Cerebellar nuclear complex (tissue), 1 donor: ENCODE data around the gene G6PD.
"Not testable (repeated sequence)": the region's sequence is repeated elsewhere in the genome, so short reads cannot be mapped to it uniquely, and the experiment has no call there.

Experiments used
- DNase-seq, 2 experiments: peaks; one replicate each; lab custom pipeline; 2025; lab: John Stamatoyannopoulos, UW

The G6PD gene

DNA sequence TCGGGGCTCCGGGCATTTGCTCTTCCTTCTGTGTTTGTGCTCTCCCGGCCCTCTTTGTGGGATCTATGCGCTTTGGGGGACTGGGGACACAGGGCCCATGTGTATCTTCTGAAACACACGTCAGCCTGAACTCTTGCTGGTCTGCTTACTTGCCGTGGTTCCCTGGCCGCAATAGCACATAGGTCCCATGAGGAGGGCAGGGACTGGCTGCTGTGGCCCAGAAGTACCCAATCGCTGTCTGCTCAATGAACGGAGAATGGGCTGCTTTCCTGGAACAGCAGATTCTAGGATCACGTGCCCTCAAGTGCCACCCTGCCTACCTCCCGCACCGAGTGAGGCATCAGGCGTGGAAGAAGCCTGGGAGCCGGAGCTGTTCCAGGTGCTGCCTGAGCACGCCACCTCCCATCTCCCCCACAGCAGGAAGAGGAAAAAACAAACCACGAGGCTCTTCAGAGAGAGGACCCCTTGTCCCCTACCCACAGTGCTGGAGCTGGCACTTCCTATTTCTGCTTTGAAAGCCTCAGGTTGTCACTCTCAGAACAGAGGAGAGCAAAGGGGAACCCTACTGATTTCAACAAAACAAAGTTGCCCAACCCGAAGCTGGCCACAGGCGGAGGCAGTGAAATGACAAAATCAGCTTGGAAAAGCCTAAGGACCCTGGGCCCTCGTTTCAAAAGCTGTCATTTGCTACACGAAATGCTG, 3.8 kb downstream of the G6PD start:
- DNase-seq: no peak

DNA sequence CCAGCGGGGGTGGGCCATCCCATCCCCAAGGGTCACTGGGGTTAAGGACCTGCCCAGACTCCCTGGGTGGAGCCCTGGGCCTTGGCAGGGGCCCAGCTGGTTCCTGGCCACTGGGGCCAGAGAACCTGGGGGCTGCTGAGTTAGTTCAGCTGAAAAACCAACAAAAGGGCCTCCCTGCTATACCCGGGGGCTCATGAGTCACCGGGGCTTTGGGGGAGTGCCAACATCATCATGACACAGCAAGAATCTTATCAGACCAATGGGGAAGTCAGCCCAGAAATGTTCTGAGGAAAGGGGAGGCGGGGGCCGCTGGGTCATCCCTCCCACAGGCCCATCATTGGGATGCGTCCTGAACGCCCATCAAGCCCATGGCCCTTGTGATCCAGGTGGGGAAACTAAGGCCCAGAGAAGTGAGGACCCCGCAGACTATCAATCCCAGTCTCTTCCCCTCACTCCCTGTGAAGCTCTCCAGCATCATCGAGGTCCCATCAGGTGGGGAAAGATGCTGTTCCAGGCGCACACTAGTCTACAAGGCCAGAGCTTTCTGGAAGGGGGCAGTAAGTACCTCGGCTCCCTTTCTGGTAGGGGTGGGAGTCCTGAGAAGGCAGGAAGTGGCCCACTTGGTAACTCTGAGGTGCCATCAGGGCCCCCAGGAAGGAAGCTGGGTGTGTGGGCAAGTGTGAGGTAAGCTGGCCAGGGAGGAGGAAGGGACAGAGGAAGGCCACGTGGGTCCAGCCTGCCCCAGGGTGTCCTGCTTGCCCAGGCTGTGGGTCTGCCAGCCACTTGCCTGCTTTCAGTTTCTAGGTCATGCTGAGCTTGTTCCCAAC, 4.5 kb downstream of the G6PD start:
- DNase-seq: no peak

- DNase-seq: no peak
These were observed 5.1 kb downstream of the G6PD start for GRCh38 chrX:154541589-154541895.

- DNase-seq: no peak
These were observed 5.6 kb downstream of the G6PD start for GRCh38 chrX:154540897-154541535.

DNA sequence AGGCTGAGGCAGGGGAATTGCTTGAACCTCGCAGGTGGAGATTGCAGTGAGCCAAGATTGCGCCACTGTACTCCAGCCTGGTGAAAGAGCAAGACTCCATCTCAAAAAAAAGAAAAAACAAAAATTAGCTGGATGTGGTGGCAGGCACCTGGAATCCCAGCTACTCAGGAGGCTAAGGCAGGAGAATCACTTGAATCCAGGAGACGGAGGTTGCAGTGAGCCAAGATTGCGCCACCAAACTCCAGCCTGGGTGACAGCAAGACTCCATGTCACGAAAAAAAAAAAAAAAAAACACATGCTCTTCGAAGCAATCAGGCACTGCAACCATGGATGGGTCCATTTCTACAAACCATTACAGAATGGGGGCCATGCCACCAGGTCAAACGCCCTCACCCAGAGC, 6.3 kb downstream of the G6PD start:
- DNase-seq: not testable (repeated sequence)

GRCh38 chrX:154539077-154539476, 7.6 kb downstream of the G6PD start:
- DNase-seq: no peak

DNA sequence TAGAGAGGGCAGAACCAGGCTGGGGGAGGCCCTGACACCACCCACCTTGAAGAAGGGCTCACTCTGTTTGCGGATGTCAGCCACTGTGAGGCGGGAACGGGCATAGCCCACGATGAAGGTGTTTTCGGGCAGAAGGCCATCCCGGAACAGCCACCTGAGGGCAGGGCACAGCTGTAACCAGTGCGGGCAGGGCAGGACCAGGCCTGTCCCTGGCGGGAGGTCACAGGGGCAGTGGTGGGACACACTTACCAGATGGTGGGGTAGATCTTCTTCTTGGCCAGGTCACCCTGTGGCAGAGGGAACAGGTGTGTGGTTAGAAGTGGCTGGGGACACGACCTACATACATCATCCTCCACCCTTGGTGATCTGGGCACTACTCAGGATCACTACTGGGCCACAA, 10.8 kb downstream of the G6PD start:
- DNase-seq: no peak

DNA sequence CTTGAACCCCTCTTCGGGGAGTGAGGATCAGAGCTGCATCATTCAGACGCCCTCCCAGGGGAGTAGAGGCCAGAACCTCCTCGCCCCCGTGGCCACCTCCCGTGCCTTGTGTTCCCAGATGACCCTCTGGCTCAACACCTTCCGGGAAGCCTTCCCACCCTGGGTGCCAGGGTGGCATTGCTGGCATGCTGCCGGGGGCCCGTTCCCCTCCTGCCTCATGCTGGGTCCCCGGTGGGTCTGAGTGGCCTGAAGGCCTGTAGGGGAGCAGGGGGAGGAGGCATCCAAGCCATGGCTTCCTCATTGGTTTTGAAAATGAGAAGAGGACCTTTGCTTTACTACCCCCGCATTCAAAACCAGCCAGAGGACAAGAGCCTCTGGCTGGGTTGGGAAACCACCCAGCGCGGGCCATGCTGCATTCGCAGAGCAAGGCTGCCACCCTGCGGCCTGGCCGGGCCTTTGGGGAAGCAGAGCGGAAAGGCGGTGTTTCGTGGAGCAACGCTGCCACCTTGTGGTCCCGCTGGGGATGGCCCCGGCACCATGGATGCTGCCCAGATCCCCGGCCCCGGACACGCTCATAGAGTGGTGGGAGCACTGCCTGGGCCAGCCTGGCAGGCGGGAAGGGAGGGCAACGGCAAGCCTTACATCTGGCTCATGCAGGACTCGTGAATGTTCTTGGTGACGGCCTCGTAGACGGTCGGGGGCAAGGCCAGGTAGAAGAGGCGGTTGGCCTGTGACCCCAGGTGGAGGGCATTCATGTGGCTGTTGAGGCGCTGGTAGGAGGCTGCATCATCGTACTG, 11.9 kb downstream of the G6PD start:
- DNase-seq: peak in 1 of 2 experiments; percentile 53

- no peak for DNase-seq
These were observed 14.0 kb downstream of the G6PD start for GRCh38 chrX:154532690-154533089.

- no peak for DNase-seq
These were observed 15.0 kb downstream of the G6PD start for GRCh38 chrX:154531626-154532025.

GRCh38 chrX:154530286-154530685, 16.4 kb downstream of the G6PD start:
- DNase-seq: no peak

- no peak for DNase-seq
These were observed 17.4 kb downstream of the G6PD start for GRCh38 chrX:154529206-154529612.

GRCh38 chrX:154526901-154527675, 19.6 kb downstream of the G6PD start:
- peak in 1 of 2 experiments; percentile 16 for DNase-seq

DNA sequence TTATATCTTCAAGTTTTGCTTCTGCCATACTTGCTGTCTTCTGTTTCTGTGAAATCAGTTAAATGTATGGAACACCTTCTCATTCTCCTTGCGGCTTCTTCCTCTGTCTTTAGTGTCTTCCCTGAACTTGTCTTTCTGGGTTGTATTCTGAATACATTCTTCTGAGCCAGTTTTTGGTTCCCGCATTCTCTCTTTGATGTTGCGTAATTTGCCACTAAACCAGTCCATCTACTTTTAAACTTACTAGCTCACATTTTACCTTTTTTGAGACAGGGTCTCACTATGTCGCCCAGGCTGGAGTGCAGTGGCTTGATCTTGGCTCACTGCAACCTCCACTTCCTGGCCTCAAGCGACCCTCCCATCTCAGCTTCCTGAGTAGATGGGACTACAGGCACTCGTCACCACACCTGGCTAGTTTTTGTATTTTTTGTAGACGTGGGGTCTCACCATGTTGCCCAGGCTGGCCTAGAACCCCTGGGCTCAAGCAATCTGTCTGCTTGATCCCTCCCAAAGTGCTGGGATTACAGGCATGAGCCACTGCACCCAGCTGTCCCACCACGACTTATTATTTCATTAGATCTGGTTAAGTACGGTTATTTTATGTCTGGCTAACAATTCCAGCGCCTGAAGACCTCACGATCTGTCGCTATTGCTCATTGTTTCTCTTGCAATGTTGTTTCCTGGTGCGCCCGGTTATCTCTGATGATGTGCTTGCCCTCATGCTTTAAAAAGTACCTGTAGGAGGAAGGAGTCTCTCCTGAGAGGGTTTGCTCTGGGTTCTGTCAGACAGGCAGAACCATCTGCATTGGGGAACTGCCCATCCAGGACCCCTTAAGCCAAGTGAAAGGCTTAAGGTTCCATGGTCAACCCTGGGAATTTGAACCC, 20.8 kb downstream of the G6PD start:
- no peak for DNase-seq

- DNase-seq: no peak
These were observed 27.3 kb downstream of the G6PD start for GRCh38 chrX:154519389-154519788.

DNA sequence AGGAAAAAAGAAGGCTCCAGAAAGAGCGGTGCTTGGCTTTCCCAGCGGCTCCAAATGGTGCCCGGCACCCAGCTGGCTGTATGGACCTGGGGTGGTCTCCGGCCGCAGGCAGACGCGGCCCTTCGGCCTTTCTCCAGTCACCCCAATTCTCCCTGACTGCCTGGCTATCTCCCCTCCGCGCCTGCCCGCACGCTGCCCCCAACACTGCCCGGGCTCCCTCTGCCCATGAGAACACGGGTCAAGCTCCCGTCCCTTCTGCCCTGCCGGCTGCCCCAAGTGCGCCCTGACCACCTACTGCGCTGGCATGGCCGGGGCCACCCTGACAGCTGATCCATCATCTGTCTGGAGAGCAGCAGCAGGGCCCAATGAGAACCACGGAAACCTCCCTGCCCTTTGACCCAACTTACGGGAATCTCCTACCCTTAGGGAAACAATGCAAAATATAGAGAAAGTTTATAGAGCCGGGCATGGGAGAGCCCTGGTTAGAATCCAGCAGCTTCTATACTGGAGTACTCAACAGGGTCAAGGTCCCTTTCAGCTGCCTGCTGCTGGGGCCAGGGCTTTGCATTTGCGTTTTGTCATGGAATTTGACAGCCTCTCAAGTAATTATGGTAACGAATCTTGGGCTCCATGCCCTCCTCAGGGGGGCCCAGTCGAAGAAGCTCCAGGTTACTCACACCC, 29.4 kb downstream of the G6PD start:
- no peak for DNase-seq

DNA sequence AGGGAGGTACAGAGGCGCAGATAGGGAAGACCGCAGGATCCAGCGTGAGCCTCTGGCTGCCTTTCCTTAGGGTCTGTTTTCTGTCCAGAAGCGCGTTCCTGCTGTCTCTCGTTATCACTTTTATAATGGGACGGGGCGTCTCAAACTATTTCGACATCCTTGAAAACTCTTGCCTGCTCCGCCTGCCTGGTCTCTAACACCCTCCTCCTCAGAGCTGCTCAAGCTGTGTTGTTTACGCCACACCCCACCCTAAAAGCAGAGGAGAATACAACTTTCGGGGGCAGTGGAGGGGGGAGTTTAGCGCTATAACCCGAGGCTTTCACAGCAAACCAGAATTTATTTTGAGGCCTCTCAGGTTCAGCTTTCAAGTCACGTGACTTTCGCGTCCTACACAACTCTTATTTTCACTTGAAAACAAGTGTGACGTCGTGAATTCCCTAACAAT, 30.0 kb downstream of the G6PD start:
- DNase-seq: no peak

- peak; percentile 62 to 73 for DNase-seq
These were observed 30.5 kb downstream of the G6PD start, which contains the start of gene FAM3A for GRCh38 chrX:154515966-154516655. Gene FAM3A (minus strand): TSS chrX:154516232. CDS start chrX:154515772, 460 bp downstream.
